ENCODE results near the gene ATG4B.

Gene ATG4B

DNA sequence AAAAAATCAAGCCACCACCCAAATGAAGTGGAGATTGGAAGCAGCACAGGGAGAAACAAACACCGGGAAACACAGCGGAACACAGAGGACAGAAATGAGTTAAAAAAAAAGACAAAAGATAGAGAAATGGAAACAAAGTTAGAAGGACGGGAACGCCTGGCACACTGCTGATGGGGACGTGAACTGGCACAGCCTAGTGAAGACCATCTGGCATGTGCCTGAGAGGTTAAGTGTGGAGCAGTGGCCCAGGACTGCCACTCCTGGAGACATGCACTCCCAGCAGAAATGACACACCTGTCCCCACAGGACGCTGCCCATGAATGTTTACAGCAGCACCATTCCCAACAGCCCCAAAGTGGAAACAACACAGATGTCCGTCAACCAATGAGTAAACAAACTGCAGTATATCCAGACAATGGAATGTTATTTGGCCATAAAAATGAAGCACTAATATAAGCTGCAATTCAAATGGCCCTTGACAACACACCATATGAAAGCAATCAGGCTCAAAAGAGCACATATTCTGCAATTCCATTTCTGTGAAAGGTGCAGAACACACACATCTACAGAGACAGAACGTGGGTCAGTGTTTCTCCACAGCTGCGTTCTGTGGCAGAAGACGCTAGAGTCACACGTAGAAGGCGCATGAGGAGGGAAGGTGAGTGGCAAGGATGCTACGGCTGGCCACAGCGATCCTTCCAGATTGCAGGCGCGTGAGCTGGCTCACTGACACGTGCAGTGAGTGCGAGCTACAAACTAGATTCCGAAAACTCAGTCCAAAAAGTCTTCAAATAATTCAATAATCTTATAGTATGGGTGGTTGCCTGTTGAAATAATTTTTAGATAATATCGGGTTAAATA is 25.1 kb upstream of the ATG4B start:
- no peak for FAIRE-seq
- DNase-seq (ENCODE audit: insufficient read length, low spot score), result no peak

DNA sequence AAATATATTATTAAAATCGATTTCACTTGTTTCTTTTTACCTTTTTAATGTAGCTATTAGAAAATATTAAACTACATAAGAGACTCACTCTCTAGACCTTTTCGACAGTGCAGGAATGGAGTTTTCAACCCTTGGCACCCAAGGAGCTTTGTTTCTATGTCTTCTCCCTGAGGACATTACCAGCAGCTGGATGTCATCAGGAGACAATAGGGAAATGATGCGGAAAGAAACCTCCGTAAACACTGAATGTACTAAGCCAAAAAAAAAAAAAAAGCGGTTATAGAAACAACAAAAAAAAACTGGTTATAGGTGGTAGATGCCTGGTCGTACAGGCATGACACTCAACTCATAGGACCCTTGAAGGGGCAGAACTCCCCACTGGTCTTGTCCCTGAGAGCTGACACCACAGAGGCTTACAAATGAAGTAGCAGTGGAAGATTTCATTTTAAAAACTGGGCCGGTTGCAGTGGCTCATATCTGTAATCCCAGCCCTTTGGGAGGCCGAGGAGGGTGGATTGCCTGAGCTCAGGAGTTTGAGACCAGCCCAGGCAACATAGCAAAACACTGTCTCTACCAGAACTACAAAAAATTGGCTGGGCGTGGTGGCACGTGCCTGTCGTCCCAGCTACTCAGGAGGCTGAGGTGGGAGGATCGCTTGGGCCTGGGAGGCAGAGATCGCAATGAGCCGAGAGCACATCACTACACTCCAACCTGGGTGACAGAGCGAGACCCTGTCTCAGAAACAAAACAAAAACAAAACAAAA is 24.3 kb upstream of the ATG4B start:
- FAIRE-seq, result no peak
- DNase-seq (ENCODE audit: insufficient read length, low spot score), result no peak

DNA sequence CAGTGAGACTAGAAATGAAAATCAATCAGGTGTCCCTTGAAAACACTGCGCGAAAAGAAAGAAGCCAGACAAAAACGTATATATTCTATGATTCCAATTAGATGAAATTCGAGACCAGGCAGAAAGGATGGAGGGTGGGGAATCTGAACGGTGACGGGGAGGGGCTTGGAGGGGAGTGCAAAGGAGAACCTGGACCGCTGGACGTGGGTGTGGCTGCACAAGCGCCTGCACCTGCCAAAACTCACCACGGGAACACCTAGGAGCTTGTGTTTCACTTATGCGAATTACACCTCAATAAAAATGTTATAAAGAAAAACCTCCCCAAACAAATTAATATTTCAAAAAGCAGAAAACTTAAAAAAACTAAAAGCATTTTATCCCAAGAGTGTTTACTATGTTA is 22.5 kb upstream of the ATG4B start:
- DNase-seq (ENCODE audit: insufficient read length, low spot score), result no peak
- FAIRE-seq, result no peak

- FAIRE-seq (no peak), DNase-seq (ENCODE audit: insufficient read length, low spot score) (no peak)
Measured at GRCh38 chr2:241615522-241616052, 21.9 kb upstream of the ATG4B start.

DNA sequence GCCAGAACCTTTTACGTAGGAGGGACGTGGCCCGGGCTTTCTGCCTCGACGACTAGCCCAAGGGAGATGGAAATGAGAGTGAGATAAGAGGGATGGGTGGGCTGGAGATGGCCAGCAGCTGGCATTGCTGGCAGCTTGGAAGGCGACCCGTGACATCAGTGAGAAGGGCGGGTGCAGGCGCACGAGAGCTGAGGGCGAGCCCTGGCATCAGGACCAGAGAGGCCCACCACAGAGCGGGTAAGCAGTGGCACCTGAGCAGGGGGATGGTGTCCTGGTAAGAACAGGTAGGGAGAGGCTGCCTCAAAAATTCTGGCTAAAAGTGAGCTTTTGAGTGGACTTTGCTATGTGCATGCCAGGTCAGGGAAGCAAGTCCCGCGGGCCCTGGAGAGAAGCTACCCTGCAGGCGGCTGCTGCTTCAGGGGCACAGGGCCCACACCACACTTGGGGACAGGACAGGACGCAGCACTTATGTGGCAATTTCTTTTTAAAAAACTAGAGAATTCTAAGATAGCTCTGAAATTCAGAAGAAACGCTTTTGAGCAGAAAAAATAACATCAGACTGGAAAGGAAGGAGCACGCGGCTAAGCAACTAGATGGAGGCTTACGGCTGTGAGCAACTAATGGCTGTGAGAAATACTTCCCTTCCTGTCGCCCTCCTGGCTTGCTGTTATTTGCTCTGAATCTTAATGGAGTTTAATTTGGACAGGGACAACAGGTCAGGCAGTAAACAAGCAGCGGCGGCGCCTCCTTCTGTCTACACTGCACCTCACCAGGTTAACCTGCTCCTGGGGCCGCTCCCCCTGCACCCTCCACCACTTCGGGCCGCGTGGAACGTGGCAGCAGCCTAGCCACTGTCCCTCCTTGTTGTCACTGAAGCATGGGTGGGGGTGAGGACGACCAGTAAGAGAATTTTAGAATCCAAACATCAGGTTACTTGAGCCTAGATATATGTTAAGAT is 21.0 kb upstream of the ATG4B start:
- FAIRE-seq (no peak), DNase-seq (ENCODE audit: insufficient read length, low spot score) (no peak)

GRCh38 chr2:241617431-241618154 is 19.9 kb upstream of the ATG4B start:
- FAIRE-seq (no peak), DNase-seq (ENCODE audit: insufficient read length, low spot score) (no peak)

GRCh38 chr2:241618296-241618805 is 19.1 kb upstream of the ATG4B start:
- no peak for DNase-seq (ENCODE audit: insufficient read length, low spot score)
- no peak for FAIRE-seq

- FAIRE-seq, result no peak
- no peak for DNase-seq (ENCODE audit: insufficient read length, low spot score)
Measured at GRCh38 chr2:241618829-241619228, 18.7 kb upstream of the ATG4B start.

DNA sequence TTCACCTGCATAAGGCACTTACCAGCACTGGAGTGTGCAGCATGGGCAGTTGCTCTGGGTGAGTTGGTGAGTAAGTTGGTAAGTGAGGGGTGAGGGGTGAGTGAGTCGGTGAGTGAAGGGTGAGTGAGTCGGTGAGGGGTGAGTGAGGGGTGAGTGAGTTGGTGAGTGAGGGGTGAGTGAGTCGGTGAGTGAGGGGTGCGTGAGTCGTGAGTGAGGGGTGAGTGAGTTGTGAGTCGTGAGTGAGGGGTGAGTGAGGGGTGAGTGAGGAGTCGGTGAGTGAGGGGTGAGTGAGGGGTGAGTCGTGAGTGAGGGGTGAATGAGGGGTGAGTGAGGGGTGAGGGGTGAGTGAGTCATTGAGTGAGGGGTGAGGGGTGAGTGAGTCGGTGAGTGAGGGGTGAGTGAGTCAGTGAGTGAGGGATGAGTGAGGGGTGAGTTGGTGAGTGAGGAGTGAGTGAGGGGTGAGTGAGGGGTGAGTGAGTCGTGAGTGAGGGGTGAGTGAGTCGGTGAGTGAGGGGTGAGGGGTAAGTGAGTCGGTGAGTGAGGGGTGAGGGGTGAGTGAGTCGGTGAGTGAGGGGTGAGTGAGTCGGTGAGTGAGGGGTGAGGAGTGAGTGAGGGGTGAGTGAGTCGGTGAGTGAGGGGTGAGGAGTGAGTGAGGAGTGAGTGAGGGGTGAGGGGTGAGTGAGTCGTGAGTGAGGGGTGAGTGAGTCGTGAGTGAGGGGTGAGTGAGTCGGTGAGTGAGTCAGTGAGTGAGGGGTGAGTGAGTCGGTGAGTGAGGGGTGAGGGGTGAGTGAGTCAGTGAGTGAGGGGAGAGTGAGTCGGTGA is 17.7 kb upstream of the ATG4B start:
- peak; percentile 91 for FAIRE-seq
- DNase-seq (ENCODE audit: insufficient read length, low spot score), result no peak

DNA sequence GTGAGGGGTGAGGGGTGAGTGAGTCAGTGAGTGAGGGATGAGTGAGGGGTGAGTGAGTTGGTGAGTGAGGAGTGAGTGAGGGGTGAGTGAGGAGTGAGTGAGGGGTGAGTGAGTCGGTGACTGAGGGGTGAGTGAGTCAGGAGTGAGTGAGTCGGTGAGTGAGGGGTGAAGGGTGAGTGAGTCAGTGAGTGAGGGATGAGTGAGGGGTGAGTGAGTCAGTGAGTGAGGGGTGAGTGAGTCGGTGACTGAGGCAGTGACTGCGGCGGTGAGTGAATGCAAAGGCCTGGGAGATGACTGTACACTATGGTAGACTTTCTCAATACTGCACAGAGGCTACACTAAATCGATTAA is 17.1 kb upstream of the ATG4B start:
- DNase-seq (ENCODE audit: insufficient read length, low spot score) (no peak), FAIRE-seq (no peak)

- FAIRE-seq (no peak), DNase-seq (ENCODE audit: insufficient read length, low spot score) (no peak)
Measured at GRCh38 chr2:241627675-241628074, 9.8 kb upstream of the ATG4B start.

GRCh38 chr2:241629762-241630435 is 7.6 kb upstream of the ATG4B start:
- DNase-seq (ENCODE audit: insufficient read length, low spot score), result no peak
- no peak for FAIRE-seq

- no peak for FAIRE-seq
Measured at GRCh38 chr2:241632478-241633325, 4.8 kb upstream of the ATG4B start.

GRCh38 chr2:241633561-241633960 is 3.9 kb upstream of the ATG4B start:
- no peak for FAIRE-seq
- no peak for DNase-seq (ENCODE audit: insufficient read length, low spot score)

More at GRCh38 chr2:241632478-241633325, 4.8 kb upstream of the ATG4B start:
- no peak for DNase-seq (ENCODE audit: insufficient read length, low spot score)

DNA sequence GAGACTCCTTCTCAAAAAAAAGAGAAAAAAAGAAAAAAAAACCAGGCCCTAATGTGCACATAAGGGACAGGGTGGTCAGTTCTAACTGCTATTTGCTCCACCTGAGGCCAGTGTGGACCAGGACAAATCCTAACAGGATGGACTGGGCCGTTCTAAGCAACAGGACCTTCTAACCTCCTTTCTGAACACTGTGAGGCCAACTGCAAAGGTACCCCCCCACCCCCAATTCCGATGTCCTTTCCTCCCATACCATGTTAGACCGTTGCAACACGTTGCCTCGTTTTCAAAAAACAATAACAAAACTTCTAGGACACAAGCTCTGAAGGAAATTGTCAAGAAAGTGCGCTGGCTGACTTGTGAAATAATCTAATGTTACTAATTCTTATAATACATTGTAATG is 1.7 kb upstream of the ATG4B start:
- DNase-seq (ENCODE audit: insufficient read length, low spot score), result no peak
- no peak for FAIRE-seq

- peak; percentile 37 for DNase-seq (ENCODE audit: insufficient read length, low spot score)
- no peak for FAIRE-seq
Measured at GRCh38 chr2:241636182-241637017, 1.1 kb upstream of the ATG4B start.
